ENCODE data around the gene NBEAL1.
A peak's percentile ranks its signal among the peaks of the same experiment; 100 is the strongest.
"Not testable (repeated sequence)": the region's sequence is repeated elsewhere in the genome, so short reads cannot be mapped to it uniquely, and the experiment has no call there.

Gene NBEAL1

GRCh38 chr2:203126996-203127395 is 112.3 kb downstream of the NBEAL1 start:
- no peaks in the 10 kb centered on the region for H3K9me3 ChIP-seq (ENCODE audit: control extremely low read depth in 1 of 5, control insufficient read depth in 4 of 5, insufficient read depth in 2 of 5, low read depth in 1 of 5, low read length in 4 of 5)
- CTCF ChIA-PET: no interaction called here
- no peaks in the 10 kb centered on the region for H3K27me3 ChIP-seq (replicated peaks in 2 of 5; ENCODE audit: control insufficient read depth in 4 of 5, insufficient read depth in 5 of 5, low read length in 4 of 5)
- H3K4me1 ChIP-seq (ENCODE audit: control extremely low read depth in 1 of 4, control insufficient read depth in 4 of 4, insufficient read depth in 4 of 4, low read length in 3 of 4): no peaks in the 10 kb centered on the region
- DNase-seq: no peak
- POLR2A ChIA-PET: interaction anchor here (0.6 kb wide), 1 partner anchor 18 kb away, joined by 3 read pairs; no protein-coding TSS in a partner anchor
- whole genome bisulfite sequencing (ENCODE audit: insufficient coverage): 100% methylated on average over 2 of the region's 2 CpGs
- no peak overlapping the region for H3K27ac ChIP-seq (ENCODE audit: insufficient read depth in 1 of 2, low read depth in 1 of 2, low read length in 2 of 2, poor library complexity in 1 of 2, severe bottlenecking in 2 of 2)
- H3K4me3 ChIP-seq (ENCODE audit: control insufficient read depth in 1 of 7, extremely low read depth in 1 of 7, insufficient read depth in 4 of 7, low read depth in 2 of 7, low read length in 6 of 7): no peak overlapping the region
- H3K36me3 ChIP-seq (ENCODE audit: control insufficient read depth in 4 of 4, insufficient read depth in 4 of 4, low read length in 3 of 4): peaks cover 0 to 5% (median 3%) of the 10 kb centered on the region in 4 experiments

- ChIA-PET CTCF (no interaction called here), POLR2A (no interaction called here)
- Histone ChIP-seq H3K36me3 (ENCODE audit: control insufficient read depth in 4 of 4, insufficient read depth in 4 of 4, low read length in 3 of 4) (peaks cover 0 to 2% (median 0%) of the 10 kb centered on the region in 4 experiments), H3K4me1 (ENCODE audit: control extremely low read depth in 1 of 4, control insufficient read depth in 4 of 4, insufficient read depth in 4 of 4, low read length in 3 of 4) (no peaks in the 10 kb centered on the region), H3K27me3 (replicated peaks in 2 of 5; ENCODE audit: control insufficient read depth in 4 of 5, insufficient read depth in 5 of 5, low read length in 4 of 5) (no peaks in the 10 kb centered on the region), H3K9me3 (ENCODE audit: control extremely low read depth in 1 of 5, control insufficient read depth in 4 of 5, insufficient read depth in 2 of 5, low read depth in 1 of 5, low read length in 4 of 5) (no peaks in the 10 kb centered on the region), H3K4me3 (ENCODE audit: control insufficient read depth in 1 of 7, extremely low read depth in 1 of 7, insufficient read depth in 4 of 7, low read depth in 2 of 7, low read length in 6 of 7) (no peak overlapping the region), H3K27ac (ENCODE audit: insufficient read depth in 1 of 2, low read depth in 1 of 2, low read length in 2 of 2, poor library complexity in 1 of 2, severe bottlenecking in 2 of 2) (no peak overlapping the region)
- no CpG with 5 or more reads among the region's 4 CpGs for WGBS (ENCODE audit: insufficient coverage)
- no peak for DNase-seq
These were observed 120.4 kb downstream of the NBEAL1 start for GRCh38 chr2:203135105-203135504.

- CTCF ChIA-PET: no interaction called here
- DNase-seq: no peak
- POLR2A ChIA-PET: no interaction called here
These were observed 128.7 kb downstream of the NBEAL1 start for GRCh38 chr2:203143391-203143790.

GRCh38 chr2:203149194-203149593 is 134.5 kb downstream of the NBEAL1 start:
- POLR2A ChIA-PET: no interaction called here
- peaks cover 0 to 6% (median 0%) of the 10 kb centered on the region in 4 experiments for H3K36me3 ChIP-seq (ENCODE audit: control insufficient read depth in 4 of 4, insufficient read depth in 4 of 4, low read length in 3 of 4)
- no CpG with 5 or more reads among the region's 1 CpG for WGBS (ENCODE audit: insufficient coverage)
- no peaks in the 10 kb centered on the region for H3K4me1 ChIP-seq (ENCODE audit: control extremely low read depth in 1 of 4, control insufficient read depth in 4 of 4, insufficient read depth in 4 of 4, low read length in 3 of 4)
- CTCF ChIA-PET: interaction anchor here (1.5 kb wide), 1 partner anchor 11 kb away, joined by 3 read pairs; no protein-coding TSS in a partner anchor
- no peak overlapping the region for H3K4me3 ChIP-seq (ENCODE audit: control insufficient read depth in 1 of 7, extremely low read depth in 1 of 7, insufficient read depth in 4 of 7, low read depth in 2 of 7, low read length in 6 of 7)
- no peaks in the 10 kb centered on the region for H3K9me3 ChIP-seq (ENCODE audit: control extremely low read depth in 1 of 5, control insufficient read depth in 4 of 5, insufficient read depth in 2 of 5, low read depth in 1 of 5, low read length in 4 of 5)
- no peak for DNase-seq
- no peak overlapping the region for H3K27ac ChIP-seq (ENCODE audit: insufficient read depth in 1 of 2, low read depth in 1 of 2, low read length in 2 of 2, poor library complexity in 1 of 2, severe bottlenecking in 2 of 2)
- no peaks in the 10 kb centered on the region for H3K27me3 ChIP-seq (replicated peaks in 2 of 5; ENCODE audit: control insufficient read depth in 4 of 5, insufficient read depth in 5 of 5, low read length in 4 of 5)

More at GRCh38 chr2:203143391-203143790, 128.7 kb downstream of the NBEAL1 start:
- Histone ChIP-seq H3K4me3 (ENCODE audit: control insufficient read depth in 1 of 7, extremely low read depth in 1 of 7, insufficient read depth in 4 of 7, low read depth in 2 of 7, low read length in 6 of 7) (no peak overlapping the region), H3K4me1 (ENCODE audit: control extremely low read depth in 1 of 4, control insufficient read depth in 4 of 4, insufficient read depth in 4 of 4, low read length in 3 of 4) (no peaks in the 10 kb centered on the region), H3K27me3 (replicated peaks in 2 of 5; ENCODE audit: control insufficient read depth in 4 of 5, insufficient read depth in 5 of 5, low read length in 4 of 5) (no peaks in the 10 kb centered on the region), H3K36me3 (ENCODE audit: control insufficient read depth in 4 of 4, insufficient read depth in 4 of 4, low read length in 3 of 4) (peaks cover 0 to 2% (median 0%) of the 10 kb centered on the region in 4 experiments), H3K9me3 (ENCODE audit: control extremely low read depth in 1 of 5, control insufficient read depth in 4 of 5, insufficient read depth in 2 of 5, low read depth in 1 of 5, low read length in 4 of 5) (no peaks in the 10 kb centered on the region), H3K27ac (ENCODE audit: insufficient read depth in 1 of 2, low read depth in 1 of 2, low read length in 2 of 2, poor library complexity in 1 of 2, severe bottlenecking in 2 of 2) (no peak overlapping the region)

GRCh38 chr2:203155406-203155805 is 140.7 kb downstream of the NBEAL1 start:
- CTCF ChIA-PET: interaction anchor here (0.9 kb wide), 1 partner anchor 566 kb away, joined by 3 read pairs; no protein-coding TSS in a partner anchor
- POLR2A ChIA-PET: no interaction called here
- peaks cover 0 to 2% (median 0%) of the 10 kb centered on the region in 4 experiments for H3K36me3 ChIP-seq (ENCODE audit: control insufficient read depth in 4 of 4, insufficient read depth in 4 of 4, low read length in 3 of 4)
- 92% methylated on average over 1 of the region's 1 CpG for WGBS (ENCODE audit: insufficient coverage)
- H3K4me3 ChIP-seq (ENCODE audit: control insufficient read depth in 1 of 7, extremely low read depth in 1 of 7, insufficient read depth in 4 of 7, low read depth in 2 of 7, low read length in 6 of 7): no peak overlapping the region
- no peaks in the 10 kb centered on the region for H3K4me1 ChIP-seq (ENCODE audit: control extremely low read depth in 1 of 4, control insufficient read depth in 4 of 4, insufficient read depth in 4 of 4, low read length in 3 of 4)
- no peak overlapping the region for H3K27ac ChIP-seq (ENCODE audit: insufficient read depth in 1 of 2, low read depth in 1 of 2, low read length in 2 of 2, poor library complexity in 1 of 2, severe bottlenecking in 2 of 2)
- no peaks in the 10 kb centered on the region for H3K27me3 ChIP-seq (replicated peaks in 2 of 5; ENCODE audit: control insufficient read depth in 4 of 5, insufficient read depth in 5 of 5, low read length in 4 of 5)
- DNase-seq: peak in 2 of 3 donors; percentile 5 to 10
- no peaks in the 10 kb centered on the region for H3K9me3 ChIP-seq (ENCODE audit: control extremely low read depth in 1 of 5, control insufficient read depth in 4 of 5, insufficient read depth in 2 of 5, low read depth in 1 of 5, low read length in 4 of 5)

- H3K27ac ChIP-seq (ENCODE audit: insufficient read depth in 1 of 2, low read depth in 1 of 2, low read length in 2 of 2, poor library complexity in 1 of 2, severe bottlenecking in 2 of 2); H3K27me3 ChIP-seq (replicated peaks in 2 of 5; ENCODE audit: control insufficient read depth in 4 of 5, insufficient read depth in 5 of 5, low read length in 4 of 5); H3K4me1 ChIP-seq (ENCODE audit: control extremely low read depth in 1 of 4, control insufficient read depth in 4 of 4, insufficient read depth in 4 of 4, low read length in 3 of 4); POLR2A ChIA-PET; DNase-seq; H3K9me3 ChIP-seq (ENCODE audit: control extremely low read depth in 1 of 5, control insufficient read depth in 4 of 5, insufficient read depth in 2 of 5, low read depth in 1 of 5, low read length in 4 of 5); CTCF ChIA-PET; H3K4me3 ChIP-seq (ENCODE audit: control insufficient read depth in 1 of 7, extremely low read depth in 1 of 7, insufficient read depth in 4 of 7, low read depth in 2 of 7, low read length in 6 of 7); H3K36me3 ChIP-seq (ENCODE audit: control insufficient read depth in 4 of 4, insufficient read depth in 4 of 4, low read length in 3 of 4): not testable (repeated sequence)
- 100% methylated on average over 1 of the region's 5 CpGs for WGBS (ENCODE audit: insufficient coverage)
These were observed 148.0 kb downstream of the NBEAL1 start for GRCh38 chr2:203162722-203163121.

- POLR2A ChIA-PET: no interaction called here
- WGBS (ENCODE audit: insufficient coverage): no CpG with 5 or more reads among the region's 1 CpG
- CTCF ChIA-PET: interaction anchor here (0.9 kb wide), 1 partner anchor 44 kb away, joined by 3 read pairs; no protein-coding TSS in a partner anchor
These were observed 149.7 kb downstream of the NBEAL1 start for GRCh38 chr2:203164311-203164935.

More at GRCh38 chr2:203164311-203164935, 149.7 kb downstream of the NBEAL1 start:
- Histone ChIP-seq H3K4me3 (ENCODE audit: control insufficient read depth in 1 of 7, extremely low read depth in 1 of 7, insufficient read depth in 4 of 7, low read depth in 2 of 7, low read length in 6 of 7) (no peak overlapping the region), H3K9me3 (ENCODE audit: control extremely low read depth in 1 of 5, control insufficient read depth in 4 of 5, insufficient read depth in 2 of 5, low read depth in 1 of 5, low read length in 4 of 5) (no peaks in the 10 kb centered on the region), H3K36me3 (ENCODE audit: control insufficient read depth in 4 of 4, insufficient read depth in 4 of 4, low read length in 3 of 4) (peaks cover 0 to 4% (median 0%) of the 10 kb centered on the region in 4 experiments), H3K4me1 (ENCODE audit: control extremely low read depth in 1 of 4, control insufficient read depth in 4 of 4, insufficient read depth in 4 of 4, low read length in 3 of 4) (no peaks in the 10 kb centered on the region), H3K27ac (ENCODE audit: insufficient read depth in 1 of 2, low read depth in 1 of 2, low read length in 2 of 2, poor library complexity in 1 of 2, severe bottlenecking in 2 of 2) (no peak overlapping the region), H3K27me3 (replicated peaks in 2 of 5; ENCODE audit: control insufficient read depth in 4 of 5, insufficient read depth in 5 of 5, low read length in 4 of 5) (no peaks in the 10 kb centered on the region)
- DNase-seq: no peak

All from common myeloid progenitor, CD34-positive (primary cell).